Measurements from ENCODE around the gene TMEM151B.

Gene TMEM151B

GRCh38 chr6:44253307-44254101 lies 16.7 kb upstream of the TMEM151B start:
- DNase-seq, result peak; percentile 86

DNA sequence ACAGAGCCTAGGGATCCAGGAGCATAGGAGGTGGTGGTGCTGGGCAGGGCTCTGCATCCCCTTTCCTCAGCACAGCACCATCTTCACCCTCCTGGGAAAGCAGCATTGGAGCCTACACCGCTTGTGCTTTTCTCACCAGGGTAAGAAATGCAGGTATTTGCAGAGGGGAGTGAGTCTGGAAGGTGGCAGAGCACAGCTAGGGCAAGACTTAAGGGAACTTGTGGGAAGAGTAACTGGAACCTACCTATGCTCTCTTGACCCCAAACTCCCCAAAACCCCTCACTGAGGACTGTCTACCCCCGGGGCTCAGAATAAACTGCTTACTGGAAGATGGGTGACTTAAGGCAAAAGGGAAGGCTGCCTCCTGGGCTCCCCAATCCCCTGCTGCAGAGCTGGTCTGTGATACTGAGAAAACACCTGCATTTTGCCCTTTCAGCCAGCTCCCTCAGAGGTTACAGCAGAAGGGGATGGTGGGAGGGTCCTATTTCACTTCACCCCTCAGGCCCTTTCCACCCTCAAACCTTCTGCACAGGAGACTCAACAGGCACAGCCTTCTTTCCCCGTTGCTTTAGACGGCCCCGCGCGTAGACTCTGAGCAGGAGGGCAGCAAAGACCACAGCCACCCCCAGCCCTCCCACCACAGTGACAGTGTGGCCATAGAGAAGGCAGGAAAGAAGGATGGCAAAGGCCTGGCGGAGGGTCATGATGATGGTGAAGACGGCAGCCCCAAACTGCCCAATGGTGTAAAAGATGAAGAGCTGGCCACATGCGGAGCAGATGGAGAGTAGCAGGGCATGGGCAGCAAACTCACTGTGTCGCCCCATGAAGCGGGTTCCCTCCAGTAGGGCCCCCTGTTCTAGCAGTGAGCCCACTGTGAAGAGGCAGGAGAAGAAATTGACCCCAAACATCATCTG lies 15.8 kb upstream of the TMEM151B start:
- DNase-seq, result no peak

DNA sequence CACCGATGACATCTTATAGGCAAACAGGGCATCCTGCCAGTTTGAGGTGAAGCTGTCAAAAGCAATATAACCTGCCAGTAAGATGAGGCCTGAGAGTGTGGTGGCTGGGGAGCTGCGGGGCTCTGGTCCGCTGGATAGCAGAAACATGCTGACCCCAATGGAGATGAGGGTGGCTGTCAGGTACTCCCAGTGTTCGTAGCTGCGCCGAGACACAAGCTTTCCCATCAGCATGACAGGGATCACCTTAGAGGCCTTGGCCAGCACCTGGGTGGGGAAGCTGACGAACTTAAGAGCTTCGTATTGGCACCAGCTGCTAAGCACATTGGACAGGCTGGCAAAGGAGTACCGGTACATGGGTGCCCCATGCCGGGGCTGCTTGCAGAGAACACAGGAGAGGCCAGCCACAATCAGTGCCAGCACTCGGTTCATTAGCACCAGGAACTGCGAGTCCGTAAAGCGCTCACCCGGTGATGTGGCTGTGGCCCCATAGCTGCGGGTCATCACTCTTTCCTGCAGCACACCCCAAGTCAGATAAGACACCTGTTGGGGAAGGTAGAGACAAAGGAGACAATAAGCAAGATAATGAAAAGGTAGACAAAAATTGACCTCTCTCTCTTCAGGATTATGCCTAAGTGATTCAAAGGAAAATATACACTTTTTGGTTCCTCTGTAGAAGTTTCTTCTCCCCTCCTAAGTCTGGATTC lies 15.0 kb upstream of the TMEM151B start:
- peak; percentile 45 for DNase-seq

DNA sequence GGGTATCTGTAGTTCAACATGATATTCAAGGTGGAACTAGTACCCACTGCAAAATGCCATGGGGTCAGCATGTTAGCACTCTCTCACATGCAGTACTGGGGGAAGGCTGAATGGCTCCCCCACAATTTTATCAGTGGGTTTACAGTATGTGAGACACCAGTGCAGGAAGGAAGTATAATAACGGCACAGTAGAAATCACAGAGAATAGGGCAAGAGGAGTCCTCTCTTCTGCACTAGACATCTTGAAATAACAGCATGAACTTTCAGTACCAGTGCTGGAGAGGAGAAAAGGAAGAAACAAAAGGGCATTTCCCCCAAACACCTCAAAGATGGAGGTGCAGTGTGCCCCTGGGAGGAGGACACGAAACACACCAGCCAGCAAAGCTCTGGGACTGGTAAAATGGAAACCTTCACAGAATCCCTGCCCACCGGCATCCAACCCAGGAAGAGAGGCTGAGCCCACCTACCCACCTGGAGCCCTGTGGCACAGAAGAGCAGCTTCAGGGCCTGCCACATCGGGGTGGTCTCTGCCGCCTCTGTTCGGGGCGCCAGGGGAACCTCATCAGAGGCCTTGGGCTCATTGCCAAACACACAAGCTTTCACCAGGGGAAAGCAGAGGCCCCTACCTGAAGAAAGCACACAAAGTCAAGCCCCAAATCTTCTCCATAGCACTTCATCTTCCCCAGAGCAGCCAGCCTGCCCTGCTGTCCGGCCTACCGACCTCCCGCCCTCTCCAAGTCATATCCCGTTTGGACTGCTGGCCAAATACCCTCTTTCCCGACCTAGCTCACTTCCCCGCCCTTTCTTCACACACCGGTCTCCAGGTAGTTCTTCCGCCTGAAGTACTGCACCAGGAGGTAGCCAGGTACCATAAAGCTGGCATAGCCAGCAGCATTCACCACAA lies 14.1 kb upstream of the TMEM151B start:
- peak; percentile 62 for DNase-seq

DNA sequence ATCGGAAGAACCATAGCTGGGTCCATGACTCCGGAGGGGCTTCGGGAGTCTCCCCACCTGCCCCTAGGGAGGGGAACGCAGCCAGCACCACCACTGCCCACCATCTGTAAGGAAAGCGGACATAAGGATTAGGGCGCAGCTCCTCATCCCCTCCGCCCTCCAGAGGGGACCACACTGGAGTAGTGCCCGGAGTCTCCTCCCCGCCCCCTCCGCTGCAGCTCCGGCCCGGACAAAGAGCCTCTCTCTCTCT lies 13.6 kb upstream of the TMEM151B start:
- no peak for DNase-seq

DNA sequence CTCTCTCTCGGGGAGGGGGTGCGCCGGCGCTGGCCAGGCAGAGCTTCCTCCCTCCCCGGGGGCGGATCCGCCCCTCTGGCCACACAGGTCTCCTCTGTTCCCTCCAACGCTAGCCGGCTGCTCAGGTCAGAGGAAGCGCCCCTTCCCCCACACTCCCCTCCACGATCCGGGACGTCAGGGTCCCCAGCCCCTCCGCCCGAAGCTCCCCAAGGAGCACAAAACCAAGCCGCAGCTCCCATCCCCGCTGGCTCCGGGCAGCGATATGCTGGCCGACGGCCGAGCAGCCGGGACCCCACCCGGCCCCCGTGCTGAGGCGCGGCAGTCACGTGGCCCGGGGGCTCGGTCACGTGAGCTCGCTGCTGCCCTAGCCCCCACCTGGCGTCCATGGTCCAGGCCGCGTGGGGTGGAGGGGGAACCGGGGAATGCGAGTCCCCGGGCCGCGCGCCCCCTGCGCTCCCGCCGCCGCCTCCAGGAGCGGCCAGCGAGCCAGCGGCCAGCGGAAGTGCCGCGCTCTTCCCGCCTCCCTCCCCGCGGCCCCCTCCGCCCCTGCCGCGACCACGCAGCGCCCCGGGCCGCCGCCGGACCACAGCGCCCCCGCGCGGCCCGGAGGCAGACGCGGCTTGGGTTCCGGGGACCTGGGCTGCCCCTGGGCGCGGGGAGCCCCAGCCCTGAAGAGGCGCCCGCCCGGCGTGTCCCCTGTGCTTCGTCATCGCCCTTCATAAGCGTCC lies 13.1 kb upstream of the TMEM151B start, which contains the start of gene SLC35B2:
Gene SLC35B2 (minus strand): TSS at position 504 of the 728 bp plus-strand sequence. CDS start 118 bp downstream, at position 386.
- peak; percentile 76 for DNase-seq

DNA sequence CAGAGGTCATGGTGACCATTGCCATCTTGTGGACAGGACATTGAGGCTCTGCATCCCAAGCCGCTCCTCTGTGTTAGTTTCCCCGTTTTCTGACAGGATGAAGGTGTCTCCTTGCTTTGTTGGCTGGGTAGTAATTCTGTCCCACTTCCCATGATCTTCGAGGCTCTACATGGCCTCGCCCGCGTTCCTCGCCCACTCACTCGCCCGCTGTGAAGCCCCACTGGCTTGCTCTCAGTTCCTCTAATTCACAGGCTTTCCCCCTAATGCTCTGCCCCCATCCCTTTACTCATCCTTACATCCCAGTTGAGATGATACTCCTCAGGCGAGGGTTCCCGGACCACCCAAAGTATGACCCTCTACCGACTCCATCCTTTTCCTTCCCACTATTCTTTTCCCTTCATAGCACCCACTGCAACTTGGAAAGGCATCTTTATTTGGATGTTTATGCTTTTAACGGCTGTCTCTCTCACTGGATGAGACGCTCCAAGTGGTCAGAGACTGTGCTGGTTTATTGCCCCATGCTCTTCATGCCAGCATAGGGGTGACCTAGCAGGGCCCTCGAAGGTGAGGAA lies 12.4 kb upstream of the TMEM151B start:
- no peak for DNase-seq

GRCh38 chr6:44258325-44258863 lies 11.9 kb upstream of the TMEM151B start:
- no peak for DNase-seq

DNA sequence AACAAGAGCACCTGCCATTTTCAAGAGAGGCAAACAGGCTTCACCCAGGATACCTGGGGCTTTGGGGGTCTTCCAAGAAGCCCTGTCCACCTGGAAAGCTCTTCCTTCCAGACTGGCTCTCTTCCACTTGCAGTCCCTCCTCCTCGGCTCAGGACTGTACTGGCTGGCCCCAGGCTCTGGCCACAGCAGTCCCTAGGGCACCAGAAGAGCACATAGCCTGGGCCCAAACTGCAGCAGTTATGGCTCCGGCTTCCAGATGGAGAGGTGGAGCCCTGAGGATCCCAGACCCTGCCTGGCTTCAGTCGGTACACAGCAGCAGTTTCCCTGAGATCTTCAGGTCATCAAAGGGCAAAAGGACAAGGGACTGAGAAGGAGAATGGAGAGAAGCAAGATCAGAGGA lies 11.3 kb upstream of the TMEM151B start:
- no peak for DNase-seq

DNA sequence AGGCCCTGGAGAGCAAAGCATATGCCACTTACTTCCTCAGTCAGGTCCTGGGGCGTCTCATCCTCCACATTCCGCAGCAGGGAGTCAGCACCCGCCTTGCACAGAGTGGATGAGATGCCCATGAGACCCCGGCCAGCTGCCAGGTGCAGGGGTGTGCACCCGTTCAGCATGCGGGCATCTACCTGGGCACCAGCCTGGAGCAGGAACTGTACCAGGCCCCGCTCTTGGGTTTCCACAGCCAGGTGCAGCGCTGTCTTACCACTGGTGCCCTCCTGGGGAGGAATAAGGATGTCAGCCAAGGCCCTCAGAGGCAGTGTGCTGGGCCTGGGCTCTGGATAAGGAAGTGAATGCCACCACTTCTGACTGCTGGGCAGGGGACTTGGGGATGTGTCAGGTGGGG lies 10.2 kb upstream of the TMEM151B start:
- no peak for DNase-seq

DNA sequence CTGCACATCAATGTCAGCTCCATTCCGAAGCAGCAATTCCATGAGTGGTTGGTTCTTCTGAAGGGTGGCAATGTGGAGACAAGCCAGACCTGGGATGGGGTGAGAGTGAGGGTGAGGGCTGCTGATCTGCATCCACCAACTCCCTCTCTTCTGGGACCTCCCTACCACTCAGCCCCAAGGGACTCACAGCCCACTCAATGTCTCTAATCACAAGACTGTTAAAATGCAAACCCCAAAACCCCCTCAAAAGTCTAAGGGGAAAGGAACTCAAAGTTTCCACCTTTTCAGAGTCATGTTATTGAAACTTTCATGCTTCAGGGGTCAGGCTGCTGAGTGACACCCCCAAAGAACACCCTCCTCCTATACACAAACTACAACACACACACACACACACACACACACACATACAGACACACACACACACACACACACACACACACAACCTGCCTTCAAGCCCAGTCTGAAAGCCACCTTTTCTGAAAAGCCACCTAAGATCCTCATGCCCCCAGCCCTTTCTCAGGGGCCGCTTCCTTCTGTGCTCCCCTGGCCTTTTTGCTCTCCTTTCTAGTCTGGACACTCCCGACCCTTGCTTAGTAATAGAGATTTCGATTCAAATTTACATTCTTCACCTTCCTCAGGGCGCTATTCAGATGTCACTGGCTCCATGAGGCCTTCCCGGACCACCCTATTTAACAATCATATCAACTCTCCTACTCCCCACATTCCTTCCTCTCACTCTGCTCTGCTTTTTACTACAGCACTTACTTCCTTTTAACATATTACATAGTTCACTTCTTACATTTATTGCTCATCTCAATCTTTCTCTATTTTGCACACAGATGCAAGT lies 9.6 kb upstream of the TMEM151B start:
- DNase-seq, result no peak

- DNase-seq, result no peak
These were observed 8.7 kb upstream of the TMEM151B start for GRCh38 chr6:44261581-44261980.

GRCh38 chr6:44262467-44263353 lies 7.5 kb upstream of the TMEM151B start:
- DNase-seq, result no peak

GRCh38 chr6:44263354-44264100 lies 6.7 kb upstream of the TMEM151B start:
- DNase-seq, result no peak

GRCh38 chr6:44264154-44265006 lies 5.9 kb upstream of the TMEM151B start:
- peak; percentile 83 for DNase-seq

- DNase-seq, result peak; percentile 90
These were observed 5.1 kb upstream of the TMEM151B start, which contains the start of gene NFKBIE for GRCh38 chr6:44265007-44265721. Gene NFKBIE, minus strand, starts transcription at chr6:44265551. Its CDS starts 205 bp downstream, at chr6:44265346.

All from hematopoietic multipotent progenitor cell treated with erythropoietin and hydrocortisone succinate and interleukin-3 and kit ligand, for 6 days (in vitro differentiated cells).